Mesothelial cell of epicardium (in vitro differentiated cells): Measurements from ENCODE around the gene CSRNP2. TPM values are rescaled to one million over a fixed set of nuclear protein-coding genes. Genes with fewer than 3 reads are reported as not detected.

Experiments
- DNase-seq, 2 experiments: peaks; one replicate each; pipeline ENCODE4 v3.0.0; 2021; ENCODE audit warnings: low spot score in 2 of 2; ENCODE audit not compliant: unreplicated experiment in 2 of 2
- H3K27ac Mint-ChIP-seq: 2 replicates; pipeline ENCODE4 v1.8.0; 2021; ENCODE audit warnings: mixed read lengths
- H3K27me3 Mint-ChIP-seq: 2 replicates; pipeline ENCODE4 v1.8.0; 2021; ENCODE audit warnings: low read depth, mixed read lengths
- H3K36me3 Mint-ChIP-seq: 2 replicates; pipeline ENCODE4 v1.8.0; 2021; ENCODE audit warnings: mixed read lengths
- H3K4me1 Mint-ChIP-seq: 2 replicates; pipeline ENCODE4 v1.8.0; 2021; ENCODE audit warnings: mixed read lengths
- H3K4me3 Mint-ChIP-seq: 2 replicates; pipeline ENCODE4 v1.8.0; 2021; ENCODE audit warnings: mild to moderate bottlenecking, moderate library complexity, mixed read lengths
- H3K9me3 Mint-ChIP-seq: 2 replicates; pipeline ENCODE4 v1.8.0; 2021; ENCODE audit warnings: mixed read lengths
- CTCF ChIP-seq: fragments of 200-600 bp; sonication (generic); IDR thresholded peaks from one replicate; pipeline ENCODE4 v1.5.0; 2021; ENCODE audit warnings: antibody characterized with exemption; ENCODE audit not compliant: unreplicated experiment
- total RNA-seq: library from RNA; stranded (reverse); gene quantifications from 3 replicates; pipeline ENCODE4 v1.2.1, GENCODE V29; 2021

CSRNP2 gene
- total RNA-seq, 1 donor from 2014 or later = 50.5 TPM

GRCh38 chr12:51076236-51076930, 7.0 kb downstream of the CSRNP2 start:
- no peak for DNase-seq
- H3K9me3 Mint-ChIP-seq = no peaks in the 10 kb centered on the region
- peaks cover 21% of the 10 kb centered on the region for H3K36me3 Mint-ChIP-seq
- no peaks in the 10 kb centered on the region for H3K27me3 Mint-ChIP-seq
- H3K4me1 Mint-ChIP-seq = peaks cover 21% of the 10 kb centered on the region
- TF ChIP-seq CTCF = no peak
- H3K4me3 Mint-ChIP-seq = no peak overlapping the region
- H3K27ac Mint-ChIP-seq = peak overlapping the region; percentile 24

- Mint-ChIP-seq H3K4me1 (peaks cover 14% of the 10 kb centered on the region), H3K27ac (no peak overlapping the region), H3K36me3 (peaks cover 19% of the 10 kb centered on the region), H3K27me3 (no peaks in the 10 kb centered on the region), H3K4me3 (no peak overlapping the region), H3K9me3 (no peaks in the 10 kb centered on the region)
- no peak for DNase-seq
- TF ChIP-seq CTCF = no peak
These were observed 8.0 kb downstream of the CSRNP2 start for GRCh38 chr12:51075390-51075789.

DNA sequence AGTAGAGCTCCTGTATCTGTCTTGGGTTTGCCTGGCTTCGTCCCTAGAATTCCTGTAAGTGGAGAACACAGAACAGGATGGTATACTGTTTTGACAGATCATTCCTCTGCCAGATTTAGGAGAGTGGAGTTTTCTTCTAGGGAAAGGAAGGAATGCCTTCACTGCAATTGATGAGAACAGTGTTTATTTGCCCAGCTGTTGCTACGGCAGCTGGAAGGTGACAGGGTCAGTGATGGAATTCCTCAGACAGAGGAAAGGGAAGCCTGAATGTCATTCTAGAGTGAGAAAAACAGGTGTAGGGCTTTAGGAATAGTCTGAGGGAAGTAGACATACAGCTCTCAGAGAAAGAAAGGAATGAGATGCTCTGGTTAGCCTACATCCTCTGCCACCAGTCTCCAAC, 11.7 kb downstream of the CSRNP2 start:
- no peaks in the 10 kb centered on the region for H3K9me3 Mint-ChIP-seq
- peaks cover 6% of the 10 kb centered on the region for H3K4me1 Mint-ChIP-seq
- TF ChIP-seq CTCF = no peak
- H3K4me3 Mint-ChIP-seq = no peak overlapping the region
- no peaks in the 10 kb centered on the region for H3K27me3 Mint-ChIP-seq
- H3K36me3 Mint-ChIP-seq = peaks cover 28% of the 10 kb centered on the region
- no peak for DNase-seq
- H3K27ac Mint-ChIP-seq = no peak overlapping the region

GRCh38 chr12:51070004-51070403, 13.4 kb downstream of the CSRNP2 start:
- no peak for TF ChIP-seq CTCF
- Mint-ChIP-seq H3K27ac (peak overlapping the region; percentile 89), H3K4me1 (peaks cover 6% of the 10 kb centered on the region), H3K36me3 (peaks cover 31% of the 10 kb centered on the region), H3K9me3 (no peaks in the 10 kb centered on the region), H3K27me3 (no peaks in the 10 kb centered on the region), H3K4me3 (no peak overlapping the region)
- DNase-seq = no peak

GRCh38 chr12:51067771-51068170, 15.6 kb downstream of the CSRNP2 start:
- DNase-seq = no peak
- H3K9me3 Mint-ChIP-seq = no peaks in the 10 kb centered on the region
- no peak overlapping the region for H3K27ac Mint-ChIP-seq
- H3K4me1 Mint-ChIP-seq = peaks cover 6% of the 10 kb centered on the region
- no peaks in the 10 kb centered on the region for H3K27me3 Mint-ChIP-seq
- TF ChIP-seq CTCF = no peak
- no peak overlapping the region for H3K4me3 Mint-ChIP-seq
- H3K36me3 Mint-ChIP-seq = peaks cover 28% of the 10 kb centered on the region
